Activated naive CD4-positive, alpha-beta T cell treated with anti-CD3 and anti-CD28 coated beads for 36 hours (primary cell): Measurements from ENCODE around the gene C11orf42. TPM values are rescaled to one million over a fixed set of nuclear protein-coding genes. Genes with fewer than 3 reads are reported as not detected.

ENCODE experiments used
- CTCF ChIA-PET: fragments of 350-600 bp; sonication (Branson Sonifier 250); formaldehyde crosslinking; loops from one replicate; lab custom pipeline; 2021; ENCODE audit warnings: antibody characterized with exemption; lab: Charles Lee
- DNase-seq: peaks from one replicate; pipeline ENCODE4 v3.0.0-alpha.2; 2020
- H3K27ac Mint-ChIP-seq: one replicate; pipeline ENCODE4 v1.8.0; 2021; ENCODE audit warnings: mild to moderate bottlenecking, mixed read lengths
- H3K27me3 Mint-ChIP-seq: one replicate; pipeline ENCODE4 v1.8.0; 2021; ENCODE audit warnings: low read depth, mixed read lengths
- H3K36me3 Mint-ChIP-seq: one replicate; pipeline ENCODE4 v1.8.0; 2021; ENCODE audit warnings: low read depth, mixed read lengths
- H3K4me1 Mint-ChIP-seq: one replicate; pipeline ENCODE4 v1.8.0; 2021; ENCODE audit warnings: low read depth, mixed read lengths
- H3K4me3 Mint-ChIP-seq: one replicate; pipeline ENCODE4 v1.8.0; 2021; ENCODE audit warnings: mild to moderate bottlenecking, moderate library complexity, mixed read lengths
- H3K9me3 Mint-ChIP-seq: one replicate; pipeline ENCODE4 v1.8.0; 2021; ENCODE audit warnings: mixed read lengths
- intact Hi-C: fragments of 100-400 bp; cut with micrococcal nuclease; formaldehyde crosslinking; loops from one replicate; pipeline ENCODE4 v1.15.1; 2023
- total RNA-seq, 2 experiments: library from RNA; stranded (reverse); gene quantifications; one replicate each; pipeline ENCODE4 v1.2.3, GENCODE V29; 2021

C11orf42 gene
- total RNA-seq, 2 experiments from 2014 or later: not detected

GRCh38 chr11:6260207-6260726 is 54.9 kb downstream of the C11orf42 start:
- Mint-ChIP-seq H3K4me1 (no peaks in the 10 kb centered on the region), H3K27me3 (peaks cover 7% of the 10 kb centered on the region), H3K4me3 (no peak overlapping the region), H3K9me3 (no peaks in the 10 kb centered on the region), H3K36me3 (no peaks in the 10 kb centered on the region), H3K27ac (no peak overlapping the region)
- intact Hi-C loops: no loop called here
- CTCF ChIA-PET: interaction anchor here (0.8 to 3.1 kb wide), 6 partner anchors 10 to 102 kb away, joined by 3 to 35 read pairs (median 5); no protein-coding TSS in a partner anchor
- DNase-seq: no peak

Other genes starting within 250 kb of the C11orf42 start
- not detected for gene OR56A5, start 237.1 kb upstream of the C11orf42 start, total RNA-seq
- not detected for gene OR52L1, start 218.6 kb upstream of the C11orf42 start, total RNA-seq
- gene OR56A4, start 198.6 kb upstream of the C11orf42 start, total RNA-seq: not detected
- not detected for gene OR56A1, start 174.8 kb upstream of the C11orf42 start, total RNA-seq
- gene OR56B4, start 97.9 kb upstream of the C11orf42 start, total RNA-seq: not detected
- not detected for gene OR52B2, start 35.2 kb upstream of the C11orf42 start, total RNA-seq
- not detected for gene OR52W1, start 6.3 kb upstream of the C11orf42 start, total RNA-seq
- 10 to 100 TPM; 13.0 to 13.1 TPM for gene FHIP1B, start 29.1 kb downstream of the C11orf42 start, total RNA-seq
- gene CNGA4, start 33.5 kb downstream of the C11orf42 start, total RNA-seq: under 1 TPM; 0.10 to 0.12 TPM
- not detected for gene CCKBR, start 54.3 kb downstream of the C11orf42 start, total RNA-seq
- 1 to 10 TPM; 1.1 to 1.5 TPM for gene CAVIN3, start 114.9 kb downstream of the C11orf42 start, total RNA-seq
- 10 to 100 TPM; 24.5 to 27.5 TPM for gene SMPD1, start 184.9 kb downstream of the C11orf42 start, total RNA-seq
- gene APBB1, start 213.5 kb downstream of the C11orf42 start, total RNA-seq: 10 to 100 TPM; 44.5 to 45.1 TPM
- under 1 TPM in 1 of 2 experiments, not detected in 1; 0.64 TPM for gene HPX, start 235.4 kb downstream of the C11orf42 start, total RNA-seq